GM18526 (cell line): ENCODE results near the gene GATA6.

Experiments used
- POLR2A ChIP-seq: IDR thresholded peaks from 3 replicates; pipeline ENCODE4 v1.6.1; 2011; ENCODE audit not compliant: insufficient read length; ENCODE audit errors: extremely low read depth

GATA6 gene

DNA sequence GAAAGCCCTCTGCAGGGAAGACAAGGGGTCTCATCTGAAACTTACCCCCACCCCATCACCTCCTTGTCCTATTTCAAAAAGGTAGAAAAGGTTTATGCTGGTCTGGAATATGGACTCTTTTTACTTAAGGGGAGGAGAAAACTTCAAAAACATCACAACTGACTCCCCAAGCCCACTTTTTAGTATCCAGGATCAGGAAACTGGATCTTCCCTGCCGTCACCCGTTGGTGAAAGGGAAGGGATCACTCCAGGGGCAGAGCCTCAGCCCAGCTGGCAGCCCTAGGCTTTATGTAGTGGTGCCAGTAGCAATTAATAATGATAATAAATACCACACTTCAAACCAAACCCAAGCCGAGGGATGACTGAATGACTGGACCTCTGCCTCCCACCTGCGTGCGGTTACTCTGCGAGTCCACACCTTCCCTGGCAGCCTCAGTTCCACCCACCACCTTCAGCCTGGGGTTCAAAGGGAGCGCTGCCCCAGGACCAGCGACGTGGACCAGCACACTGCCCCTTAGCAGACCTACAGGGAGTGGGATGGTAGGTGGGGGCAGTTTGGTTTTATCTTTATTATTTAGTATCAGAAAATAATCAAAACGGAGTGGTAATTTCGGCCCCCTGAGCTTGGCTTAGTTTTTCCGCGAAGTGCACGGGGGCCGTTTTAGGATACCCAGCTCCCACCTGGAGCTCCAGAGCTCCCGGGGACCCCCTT lies 4.9 kb upstream of the GATA6 start:
- TF ChIP-seq POLR2A = no peak

DNA sequence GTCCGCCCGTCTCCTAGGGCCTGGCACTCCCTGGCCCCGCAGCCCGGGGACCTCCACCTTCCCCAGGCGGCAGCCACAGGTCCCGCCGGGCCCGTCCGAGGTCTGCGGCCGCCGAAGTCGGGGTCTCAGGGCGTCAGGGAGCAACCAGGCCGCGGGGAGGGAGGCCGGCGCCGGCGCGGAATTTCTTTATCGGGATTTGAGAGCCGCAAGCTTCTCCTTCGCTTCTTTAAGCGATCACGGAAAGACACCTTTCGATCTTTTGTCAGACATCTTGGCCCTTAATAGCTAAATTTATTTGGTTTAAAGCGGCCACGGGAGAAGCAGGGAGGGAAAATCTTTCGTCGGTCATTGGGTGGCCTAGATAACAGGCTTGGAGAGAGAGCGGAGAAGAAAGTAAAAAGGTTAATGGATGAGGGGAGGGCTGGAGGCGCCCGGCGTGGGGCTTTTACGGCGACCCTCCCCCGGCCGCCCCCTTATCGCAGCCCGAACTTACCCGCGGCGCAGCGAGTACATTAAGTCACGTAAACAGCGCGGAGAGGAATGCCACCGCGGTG lies 4.3 kb upstream of the GATA6 start:
- no peak for TF ChIP-seq POLR2A

DNA sequence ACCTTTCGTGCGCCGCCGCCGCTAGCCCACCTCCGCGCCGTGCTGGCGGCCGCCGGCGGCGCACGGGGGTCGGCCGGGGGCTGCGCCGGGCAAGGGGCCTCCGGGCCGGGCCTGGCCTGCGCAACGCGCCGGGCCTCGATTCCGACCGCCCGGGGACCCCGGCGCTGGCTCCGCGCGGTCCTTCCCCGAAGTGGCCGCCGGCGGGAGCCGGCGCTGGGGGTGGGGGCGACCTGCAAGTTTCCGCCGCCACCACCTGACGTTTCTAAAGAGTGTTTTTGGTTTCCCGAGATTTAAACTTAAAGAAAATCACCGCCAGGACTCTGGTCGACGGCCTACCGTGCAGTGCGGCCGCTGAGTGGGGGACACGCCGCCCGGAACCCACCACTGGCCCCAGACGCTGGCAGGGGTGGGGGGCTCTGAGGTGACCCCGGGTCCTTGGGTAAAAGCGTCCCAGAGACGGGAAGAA lies 3.8 kb upstream of the GATA6 start:
- no peak for TF ChIP-seq POLR2A

DNA sequence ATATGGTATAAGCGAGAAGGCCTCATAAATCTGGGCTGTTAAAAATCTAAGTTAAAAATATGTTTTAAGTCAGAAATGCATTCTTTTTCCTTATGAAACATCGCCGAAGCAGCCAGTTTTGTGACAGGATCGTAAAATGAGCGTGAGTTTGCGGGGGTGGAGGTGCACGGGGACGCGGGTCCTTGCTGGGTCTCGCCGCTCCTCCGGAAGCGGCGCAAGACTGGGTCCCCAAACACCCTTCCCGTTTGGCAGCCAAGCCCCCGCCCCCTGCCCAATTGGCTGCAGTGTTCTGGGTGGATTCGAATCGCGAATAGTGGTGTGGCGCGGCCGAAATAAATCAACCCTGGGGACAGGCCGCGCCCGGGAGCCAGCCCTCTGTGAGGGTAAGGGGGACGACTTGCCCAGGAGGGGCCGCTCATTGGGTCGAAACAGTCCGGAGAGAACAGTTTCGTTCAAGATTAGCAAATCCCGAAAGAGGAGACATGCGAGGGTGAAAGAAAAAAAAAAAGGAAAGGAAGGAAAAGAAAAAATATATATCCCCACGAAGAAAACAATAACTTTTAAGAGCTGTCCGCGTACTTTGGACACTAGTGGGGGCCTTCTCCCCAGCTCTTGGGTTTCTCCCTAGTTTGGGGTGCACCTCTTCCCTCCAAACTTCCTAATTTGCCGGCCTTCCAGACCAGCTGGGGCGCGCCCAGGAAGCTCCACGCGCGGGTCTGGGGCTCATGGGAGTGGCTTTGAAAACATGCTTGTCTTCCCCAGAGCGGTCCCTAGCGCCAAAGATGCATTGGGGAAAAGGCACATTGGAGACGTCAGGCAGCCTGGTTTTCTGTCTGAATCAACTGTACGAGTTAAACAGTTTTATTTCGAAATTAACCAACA lies 3.1 kb upstream of the GATA6 start:
- TF ChIP-seq POLR2A = no peak

DNA sequence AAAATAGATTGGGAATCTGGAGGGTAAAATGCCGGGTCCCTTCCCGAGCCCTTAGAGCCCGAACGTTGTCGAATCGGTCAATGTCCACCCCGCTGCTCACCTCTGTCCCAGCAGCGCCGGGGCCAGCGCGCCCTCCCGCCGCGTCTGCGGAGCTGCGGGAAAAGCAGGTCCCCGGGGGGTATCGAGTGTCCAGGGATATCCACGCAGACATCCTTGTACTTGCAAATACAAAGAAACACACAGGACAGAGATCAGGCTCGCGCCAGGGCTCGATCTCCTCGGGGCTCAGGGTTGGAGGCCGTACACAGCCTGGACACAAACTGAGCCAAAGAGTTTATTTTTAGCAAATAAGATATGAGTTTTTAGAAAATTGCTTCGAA lies 2.3 kb upstream of the GATA6 start:
- no peak for TF ChIP-seq POLR2A

DNA sequence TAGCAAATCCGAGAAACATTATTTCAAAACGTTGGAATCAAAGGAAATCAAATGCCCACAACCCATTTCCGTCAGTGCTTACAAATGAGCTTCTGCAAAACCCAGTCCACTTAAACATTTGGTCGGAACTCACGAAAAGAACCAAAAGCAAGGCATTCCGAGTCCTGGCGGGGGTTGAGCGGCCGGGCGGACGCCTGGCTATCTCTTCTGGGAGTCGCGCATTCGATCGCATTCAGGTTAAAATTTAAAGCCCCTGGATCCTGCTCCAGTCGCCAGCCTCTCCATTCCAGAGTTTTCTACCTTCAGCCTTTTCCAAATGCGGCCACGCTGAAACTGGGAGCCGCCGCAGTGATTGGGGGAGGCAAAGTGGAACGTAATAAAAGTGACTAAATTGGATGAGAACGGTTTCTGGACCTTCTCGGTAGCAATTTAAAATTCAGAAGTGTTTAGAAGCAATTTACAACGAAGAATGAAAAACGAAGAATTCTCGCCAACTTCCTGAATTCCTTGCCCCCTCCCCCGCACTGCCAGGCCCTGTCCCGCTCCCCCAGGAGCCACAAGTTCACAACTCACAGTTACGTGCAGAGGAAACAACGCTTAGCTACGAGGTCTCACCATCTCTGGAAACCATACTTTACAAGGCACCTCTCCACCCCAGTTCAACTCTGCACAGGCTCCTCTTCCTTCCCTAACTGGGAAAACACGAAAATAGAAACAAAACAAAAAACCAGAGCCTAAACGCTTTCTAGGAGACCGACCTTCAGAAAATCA lies 1.7 kb upstream of the GATA6 start:
- TF ChIP-seq POLR2A = no peak

DNA sequence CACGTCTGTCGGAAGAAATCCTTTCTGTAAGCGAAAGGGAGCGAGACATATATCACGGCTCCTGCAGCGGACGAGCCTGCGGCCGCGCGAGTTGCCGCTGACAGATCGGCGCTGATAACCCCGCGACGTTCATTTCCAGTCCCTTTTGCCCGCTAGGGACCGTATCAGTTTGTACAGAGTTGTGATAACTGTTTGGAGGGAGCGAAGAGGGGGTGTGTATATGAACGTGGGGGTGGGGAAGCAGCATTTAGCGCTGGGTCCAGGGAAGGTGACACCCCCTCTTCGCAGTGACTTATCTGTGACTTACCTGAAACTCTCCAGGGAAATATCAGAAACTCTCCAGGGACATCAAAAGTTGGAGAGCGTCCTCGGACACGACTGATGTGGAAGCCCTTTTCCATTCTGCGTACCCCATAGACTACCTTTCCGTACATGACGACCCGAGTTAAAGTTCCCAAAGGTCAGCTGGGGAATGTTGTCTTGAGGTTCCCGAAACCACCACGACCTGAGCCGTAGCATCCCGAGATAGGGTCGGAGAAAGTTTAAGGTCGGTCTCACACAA lies 948 bp upstream of the GATA6 start:
- TF ChIP-seq POLR2A = no peak

DNA sequence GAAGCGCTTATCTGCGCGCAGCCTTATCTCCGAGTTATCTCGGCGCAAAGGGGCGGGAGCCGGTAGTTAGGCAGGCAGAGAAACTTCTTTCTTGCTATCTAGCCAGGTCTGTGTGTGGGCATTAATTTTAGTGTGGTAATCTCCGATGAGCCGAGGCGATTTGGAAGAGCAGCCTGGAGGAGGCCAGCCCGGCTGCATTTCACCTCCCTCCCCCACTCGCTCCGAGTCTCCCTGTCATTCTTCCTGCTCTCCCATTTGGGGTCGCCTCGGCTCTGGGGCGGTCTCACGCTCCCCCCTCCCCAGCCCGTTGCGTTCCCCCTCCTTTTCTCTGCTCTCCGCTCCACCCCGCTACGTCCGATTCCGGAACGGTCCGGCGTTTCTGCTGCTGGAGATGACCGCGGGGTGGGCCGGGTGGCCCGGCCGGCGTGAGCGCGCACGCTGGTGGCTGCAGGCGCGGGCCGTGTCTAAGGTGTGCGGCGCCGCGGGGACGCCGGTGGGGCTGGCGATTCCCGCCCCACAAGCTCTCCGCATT lies 566 bp downstream of the GATA6 start:
- no peak for TF ChIP-seq POLR2A

DNA sequence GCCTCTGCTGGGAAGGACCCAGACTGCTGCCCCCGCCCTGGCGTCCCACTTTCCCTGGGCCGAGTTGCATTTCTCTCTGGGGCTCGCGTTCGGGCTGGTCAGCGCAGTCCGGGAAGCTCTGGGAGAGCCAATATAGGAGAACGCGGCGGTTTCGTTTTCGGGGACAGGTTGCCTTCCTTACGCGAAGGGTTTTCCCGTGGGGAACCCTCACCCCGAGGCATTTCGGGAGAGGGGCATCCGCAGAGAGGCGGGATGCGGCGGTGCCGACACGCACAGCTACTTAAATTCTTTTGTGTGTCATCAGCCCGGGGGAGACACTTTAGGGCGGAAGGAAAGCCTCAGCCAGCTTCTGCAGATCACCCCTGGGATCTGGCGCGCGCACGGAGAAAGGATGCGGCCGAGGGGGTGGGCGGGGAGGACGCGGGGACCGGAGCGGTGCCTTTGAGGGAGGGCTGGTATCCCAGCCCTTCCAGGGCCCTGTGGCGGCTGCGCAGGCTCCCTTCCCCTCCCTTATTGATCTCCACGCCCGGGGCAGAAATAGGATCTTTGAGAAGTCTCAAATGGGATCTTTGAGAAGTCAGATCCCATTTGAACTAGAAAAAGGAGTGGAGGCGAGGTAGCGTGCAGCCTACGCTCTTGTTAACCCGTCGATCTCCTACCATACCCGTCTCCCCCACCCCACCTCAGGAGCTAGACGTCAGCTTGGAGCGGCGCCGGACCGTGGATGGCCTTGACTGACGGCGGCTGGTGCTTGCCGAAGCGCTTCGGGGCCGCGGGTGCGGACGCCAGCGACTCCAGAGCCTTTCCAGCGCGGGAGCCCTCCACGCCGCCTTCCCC lies 1.2 kb downstream of the GATA6 start:
- no peak for TF ChIP-seq POLR2A

DNA sequence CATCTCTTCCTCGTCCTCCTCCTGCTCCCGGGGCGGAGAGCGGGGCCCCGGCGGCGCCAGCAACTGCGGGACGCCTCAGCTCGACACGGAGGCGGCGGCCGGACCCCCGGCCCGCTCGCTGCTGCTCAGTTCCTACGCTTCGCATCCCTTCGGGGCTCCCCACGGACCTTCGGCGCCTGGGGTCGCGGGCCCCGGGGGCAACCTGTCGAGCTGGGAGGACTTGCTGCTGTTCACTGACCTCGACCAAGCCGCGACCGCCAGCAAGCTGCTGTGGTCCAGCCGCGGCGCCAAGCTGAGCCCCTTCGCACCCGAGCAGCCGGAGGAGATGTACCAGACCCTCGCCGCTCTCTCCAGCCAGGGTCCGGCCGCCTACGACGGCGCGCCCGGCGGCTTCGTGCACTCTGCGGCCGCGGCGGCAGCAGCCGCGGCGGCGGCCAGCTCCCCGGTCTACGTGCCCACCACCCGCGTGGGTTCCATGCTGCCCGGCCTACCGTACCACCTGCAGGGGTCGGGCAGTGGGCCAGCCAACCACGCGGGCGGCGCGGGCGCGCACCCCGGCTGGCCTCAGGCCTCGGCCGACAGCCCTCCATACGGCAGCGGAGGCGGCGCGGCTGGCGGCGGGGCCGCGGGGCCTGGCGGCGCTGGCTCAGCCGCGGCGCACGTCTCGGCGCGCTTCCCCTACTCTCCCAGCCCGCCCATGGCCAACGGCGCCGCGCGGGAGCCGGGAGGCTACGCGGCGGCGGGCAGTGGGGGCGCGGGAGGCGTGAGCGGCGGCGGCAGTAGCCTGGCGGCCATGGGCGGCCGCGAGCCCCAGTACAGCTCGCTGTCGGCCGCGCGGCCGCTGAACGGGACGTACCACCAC lies 2.1 kb downstream of the GATA6 start:
- TF ChIP-seq POLR2A = no peak

DNA sequence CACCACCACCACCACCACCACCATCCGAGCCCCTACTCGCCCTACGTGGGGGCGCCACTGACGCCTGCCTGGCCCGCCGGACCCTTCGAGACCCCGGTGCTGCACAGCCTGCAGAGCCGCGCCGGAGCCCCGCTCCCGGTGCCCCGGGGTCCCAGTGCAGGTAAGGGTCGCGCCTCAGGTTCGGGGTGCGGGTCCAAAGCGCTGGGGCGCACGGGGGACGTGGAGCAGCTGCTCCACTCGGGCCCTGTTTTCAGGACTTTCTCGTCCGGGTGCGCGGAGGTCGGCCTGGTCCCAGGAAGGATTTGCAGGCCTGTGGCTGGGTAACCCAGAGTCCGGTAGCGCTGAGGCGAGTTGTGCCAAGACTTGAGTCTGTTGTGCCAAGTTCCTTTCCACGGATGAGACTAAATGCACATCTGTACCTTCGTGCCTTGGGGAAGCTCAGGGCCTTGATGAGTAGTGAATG lies 2.8 kb downstream of the GATA6 start:
- TF ChIP-seq POLR2A = no peak

DNA sequence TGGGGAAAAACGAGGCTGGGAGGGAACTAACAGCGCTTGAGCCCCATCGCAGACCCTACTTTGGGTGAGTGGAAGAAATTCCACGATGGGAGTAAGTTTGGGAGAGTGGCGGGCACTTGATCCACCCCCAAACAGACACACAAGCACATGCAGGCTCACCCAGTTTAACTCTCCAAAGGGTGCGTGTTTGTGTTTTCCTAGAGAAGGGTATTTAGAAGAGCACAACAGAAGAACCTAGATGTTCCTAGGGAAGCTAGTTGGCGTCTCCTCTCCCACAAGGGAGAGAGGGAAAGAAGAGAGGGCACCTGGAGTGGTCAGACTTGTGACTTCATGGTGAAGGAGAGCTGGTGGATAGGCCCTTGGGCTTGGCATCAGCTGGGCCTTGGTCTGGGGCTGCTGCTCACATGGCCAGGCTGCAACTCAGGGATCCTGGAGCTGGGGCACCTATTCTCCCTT lies 3.2 kb downstream of the GATA6 start:
- no peak for TF ChIP-seq POLR2A
